Measurements from ENCODE around the gene USP7.

DNA sequence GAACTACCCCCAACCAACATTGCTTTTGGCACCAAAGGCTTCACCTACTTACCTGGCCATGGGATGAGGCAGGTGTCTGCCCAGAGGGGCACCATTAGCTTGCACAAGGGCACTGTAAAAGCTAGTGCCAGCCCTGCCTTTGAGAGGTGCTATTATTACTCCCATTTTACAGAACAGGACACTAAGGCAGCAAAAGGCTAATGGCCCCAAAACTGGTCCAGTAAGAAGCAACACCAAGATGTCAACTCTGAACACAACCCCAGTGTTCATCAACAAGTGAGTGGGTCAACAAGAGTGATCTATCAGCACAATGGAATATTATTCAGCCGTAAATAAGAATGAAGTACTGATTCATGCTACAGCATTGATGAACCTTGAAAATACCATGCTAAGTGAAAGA is 7.7 kb upstream of the USP7 start:
- TF ChIP-seq EZH2 (IDR thresholded peaks at IDR 0.05; ENCODE audit: insufficient read depth, poor library complexity, severe bottlenecking) (no peak), EZH2phosphoT487 (IDR thresholded peaks at IDR 0.05; ENCODE audit: insufficient read depth, low read depth) (no peak)

Measured in GM23248 (cell line).